GM12878 (cell line): ENCODE data around the gene TMEM207. TPM values are rescaled to one million over a fixed set of nuclear protein-coding genes. Genes with fewer than 3 reads are reported as not detected.

Experiments used
- ATAC-seq: fragments of 200-7000 bp; cut with Tn5 transposase; 3 replicates; pipeline ENCODE4 v1.9.1; 2020; ENCODE audit warnings: mild to moderate bottlenecking, moderate library complexity
- BruUV-seq: library from RNA; stranded (reverse); fragments of 400-500 nt; replicated peaks from 2 replicates; lab custom pipeline; 2021; lab: Mats Ljungman, UMichigan
- CTCF ChIA-PET: fragments of 300-600 bp; sonication (Branson Sonifier 250); formaldehyde crosslinking; extraction: SDS; loops from one replicate; lab custom pipeline; 2021; ENCODE audit warnings: inconsistent platforms; lab: Yijun Ruan, JAX
- POLR2A ChIA-PET: fragments of 350-600 bp; formaldehyde crosslinking; extraction: SDS; loops from one replicate; lab custom pipeline; 2021; ENCODE audit warnings: inconsistent platforms; lab: Charles Lee
- RAD21 ChIA-PET: fragments of 300-600 bp; sonication (Branson Sonifier 250); formaldehyde crosslinking; loops from one replicate; lab custom pipeline; 2023; ENCODE audit warnings: antibody characterized with exemption; ENCODE audit not compliant: unreplicated experiment; lab: Charles Lee
- SMC1A ChIA-PET: fragments of 300-600 bp; sonication (Branson Sonifier 250); formaldehyde crosslinking; loops from one replicate; lab custom pipeline; 2023; ENCODE audit not compliant: unreplicated experiment, uncharacterized antibody; lab: Charles Lee
- DNase-seq: peaks from one replicate; pipeline ENCODE4 v3.0.0-alpha.2; 2011; ENCODE audit warnings: low read depth, low spot score
- FAIRE-seq: peaks from 3 replicates; lab custom pipeline; 2011; peaks lifted over from hg19 to GRCh38; lab: Jason Lieb, UNC
- H2AFZ ChIP-seq: 2 replicates; pipeline ENCODE4 v1.6.0; 2011; ENCODE audit warnings: low read depth, low read length, control low read depth; ENCODE audit not compliant: control insufficient read depth
- H3K27ac ChIP-seq: 2 replicates; pipeline ENCODE4 v1.5.1; 2011; ENCODE audit warnings: control low read depth; ENCODE audit not compliant: control insufficient read depth, insufficient read depth
- H3K27me3 ChIP-seq, 2 experiments: replicated peaks in 1 of 2; 2 replicates each; pipeline versions ENCODE4 v1.6.0 to v1.6.1; 2011; ENCODE audit warnings: low read length in 1 of 2; ENCODE audit not compliant: control insufficient read depth in 2 of 2, insufficient read depth in 2 of 2
- H3K36me3 ChIP-seq, 2 experiments: 2 replicates each; pipeline ENCODE4 v1.5.1; 2011; ENCODE audit warnings: low read length in 1 of 2; ENCODE audit not compliant: control insufficient read depth in 2 of 2, insufficient read depth in 2 of 2
- H3K4me1 ChIP-seq: 2 replicates; pipeline ENCODE4 v1.6.1; 2011; ENCODE audit warnings: mild to moderate bottlenecking, low read length, moderate library complexity, mixed read lengths; ENCODE audit not compliant: control insufficient read depth, insufficient read depth
- H3K4me2 ChIP-seq: 2 replicates; pipeline ENCODE4 v1.6.0; 2011; ENCODE audit warnings: control low read depth; ENCODE audit not compliant: control insufficient read depth, insufficient read depth
- H3K4me3 ChIP-seq: fragments of 200-600 bp; sonication (generic); 2 replicates; pipeline ENCODE4 v1.5.1; 2016
- H3K79me2 ChIP-seq: 2 replicates; pipeline ENCODE4 v1.6.0; 2011; ENCODE audit warnings: low read length; ENCODE audit not compliant: control insufficient read depth, insufficient read depth
- H3K9ac ChIP-seq: 2 replicates; pipeline ENCODE4 v1.8.0; 2011; ENCODE audit warnings: low read length, control low read depth, mixed read lengths; ENCODE audit not compliant: control insufficient read depth, insufficient read depth
- H3K9me3 ChIP-seq: replicated peaks from 3 replicates; pipeline ENCODE4 v1.5.1; 2011; ENCODE audit warnings: mild to moderate bottlenecking, low read length; ENCODE audit not compliant: control insufficient read depth, insufficient read depth
- H4K20me1 ChIP-seq: 2 replicates; pipeline ENCODE4 v1.6.0; 2011; ENCODE audit not compliant: control insufficient read depth, insufficient read depth
- BCL3 ChIP-seq: IDR thresholded peaks from 2 replicates; pipeline ENCODE4 v1.6.1; 2011; ENCODE audit warnings: borderline replicate concordance, low read depth, mild to moderate bottlenecking, moderate library complexity, low read length; ENCODE audit not compliant: insufficient read depth, poor library complexity, severe bottlenecking
- BMI1 ChIP-seq: fragments of 450-650 bp; IDR thresholded peaks from 2 replicates; pipeline ENCODE4 v1.6.1; 2016; ENCODE audit warnings: mild to moderate bottlenecking, moderate library complexity, borderline replicate concordance
- MXI1 ChIP-seq: fragments of 150-350 bp; IDR thresholded peaks from 2 replicates; pipeline ENCODE4 v1.6.1; 2011; ENCODE audit warnings: low read depth, mild to moderate bottlenecking, inconsistent platforms, low read length, improper control_type of control experiment
- SP1 ChIP-seq: IDR thresholded peaks from one replicate; pipeline ENCODE4 v1.6.1; 2011; ENCODE audit warnings: low read depth, low read length
- TCF3 ChIP-seq: IDR thresholded peaks from 2 replicates; pipeline ENCODE4 v1.6.1; 2012; ENCODE audit warnings: low read depth, mild to moderate bottlenecking, low read length, borderline replicate concordance; ENCODE audit not compliant: insufficient read depth
- TCF7 ChIP-seq: IDR thresholded peaks from 2 replicates; pipeline ENCODE4 v1.6.1; 2014; ENCODE audit warnings: antibody characterized with exemption, borderline replicate concordance
- WGBS: methylation state at CpG from one replicate; pipeline ENCODE4 v1.1.6; 2016; ENCODE audit warnings: low lambda C conversion rate; ENCODE audit not compliant: insufficient replicate concordance, insufficient coverage; ENCODE audit errors: missing lambda C conversion rate; 5-methylcytosine and 5-hydroxymethylcytosine counted together
- in situ Hi-C: fragments of 300-500 bp; cut with MboI; formaldehyde crosslinking; loops from 9 replicates; pipeline ENCODE4 v1.14.3; 2018; ENCODE audit warnings: mixed read lengths
- intact Hi-C: fragments of 100-400 bp; cut with micrococcal nuclease; formaldehyde crosslinking; loops from one replicate; pipeline ENCODE4 v1.14.2; 2022; ENCODE audit not compliant: unreplicated experiment
- polyA plus RNA-seq, 11 experiments: library from polyadenylated mRNA; depleted of rRNA in 4 of 11; unstranded in 6 of 11; stranded (reverse) in 5 of 11; fragments of >200 nt; fragmentation: Nextera tagmentation in 4 of 11; fragmentation: Illumina TruSeq in 1 of 11; extraction: Ambion mirVana in 4 of 11; extraction: Trizol in 1 of 11; gene quantifications; 1 replicate in 1 of 11; 2 replicates in 10 of 11; pipeline versions ENCODE4 v1.2.1 to v1.2.3, GENCODE V29; 2011 to 2016; ENCODE audit warnings: inconsistent platforms in 2 of 11, missing spikeins in 2 of 11, low read depth in 1 of 11
- total RNA-seq, 4 experiments: library from RNA; depleted of rRNA in 3 of 4; stranded (reverse); fragments of >200 nt in 3 of 4; fragmentation: Illumina TruSeq in 1 of 4; extraction: Trizol in 1 of 4; gene quantifications; 2 replicates each; pipeline versions ENCODE4 v1.2.1 to v1.2.3, GENCODE V29; 2013 to 2021

TMEM207 gene
- total and polyA plus RNA-seq, 10 of the 15 experiments (the other 5 are each of a cell fraction or from before 2014, with no cell fraction given) = not detected

GRCh38 chr3:190444006-190444405, 5.7 kb downstream of the TMEM207 start:
- H3K9ac ChIP-seq = no peak overlapping the region
- TF ChIP-seq TCF7 (no peak), SP1 (no peak), BCL3 (no peak), TCF3 (no peak), BMI1 (no peak), MXI1 (no peak)
- no peaks in the 10 kb centered on the region for H3K4me1 ChIP-seq
- no peaks in the 10 kb centered on the region for H3K27me3 ChIP-seq
- H3K27ac ChIP-seq = no peak overlapping the region
- H3K36me3 ChIP-seq = no peaks in the 10 kb centered on the region
- no peaks in the 10 kb centered on the region for H3K9me3 ChIP-seq
- ChIA-PET SMC1A (interaction anchor here (1.0 to 3.6 kb wide), 6 partner anchors 12 to 483 kb away, joined by 3 to 28 read pairs (median 8); no protein-coding TSS in a partner anchor), RAD21 (interaction anchor here (1.5 to 2.4 kb wide), 2 partner anchors 220 to 483 kb away, joined by 8 to 12 read pairs; no protein-coding TSS in a partner anchor), CTCF (interaction anchor here (1.6 to 7.2 kb wide), 4 partner anchors 19 to 482 kb away, joined by 6 to 38 read pairs (median 30); no protein-coding TSS in a partner anchor), POLR2A (no interaction called here)
- intact Hi-C loops (loop anchor here (5.0 kb wide), 1 partner anchor 477 kb away; no protein-coding TSS in a partner anchor), in situ Hi-C loops (no loop called here)
- BruUV-seq = no TSS peak
- H4K20me1 ChIP-seq = no peaks in the 10 kb centered on the region
- ATAC-seq = no peak
- no peak overlapping the region for H3K4me3 ChIP-seq
- H2AFZ ChIP-seq = no peak overlapping the region
- no peak for DNase-seq
- H3K4me2 ChIP-seq = no peak overlapping the region
- H3K79me2 ChIP-seq = no peaks in the 10 kb centered on the region
- FAIRE-seq = no peak
- WGBS = 73% methylated on average over 6 of the region's 6 CpGs
